Measurements from ENCODE around the gene ENOSF1.
"Not testable (repeated sequence)": the region's sequence is repeated elsewhere in the genome, so short reads cannot be mapped to it uniquely, and the experiment has no call there.

The ENOSF1 gene

DNA sequence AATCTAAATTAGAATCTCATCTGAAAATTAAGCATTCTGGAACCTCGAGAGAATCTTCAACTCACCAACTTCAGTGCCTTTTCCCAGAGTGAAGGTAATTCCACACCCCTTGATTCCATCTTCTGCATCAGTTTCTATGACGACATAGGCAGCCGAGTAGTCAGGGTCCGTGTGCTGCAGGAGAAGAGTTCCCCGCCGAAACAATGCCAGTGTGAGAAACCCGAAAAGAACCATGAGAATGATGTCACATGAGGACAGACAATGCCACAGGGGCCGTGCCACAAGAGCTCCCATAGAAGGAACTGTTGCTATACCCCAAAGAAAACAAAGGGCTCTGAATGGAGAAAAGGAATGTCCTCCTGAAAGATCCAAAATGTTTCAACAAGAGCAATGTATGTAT, 6.0 kb downstream of the ENOSF1 start:
- DNase-seq = no peak

DNA sequence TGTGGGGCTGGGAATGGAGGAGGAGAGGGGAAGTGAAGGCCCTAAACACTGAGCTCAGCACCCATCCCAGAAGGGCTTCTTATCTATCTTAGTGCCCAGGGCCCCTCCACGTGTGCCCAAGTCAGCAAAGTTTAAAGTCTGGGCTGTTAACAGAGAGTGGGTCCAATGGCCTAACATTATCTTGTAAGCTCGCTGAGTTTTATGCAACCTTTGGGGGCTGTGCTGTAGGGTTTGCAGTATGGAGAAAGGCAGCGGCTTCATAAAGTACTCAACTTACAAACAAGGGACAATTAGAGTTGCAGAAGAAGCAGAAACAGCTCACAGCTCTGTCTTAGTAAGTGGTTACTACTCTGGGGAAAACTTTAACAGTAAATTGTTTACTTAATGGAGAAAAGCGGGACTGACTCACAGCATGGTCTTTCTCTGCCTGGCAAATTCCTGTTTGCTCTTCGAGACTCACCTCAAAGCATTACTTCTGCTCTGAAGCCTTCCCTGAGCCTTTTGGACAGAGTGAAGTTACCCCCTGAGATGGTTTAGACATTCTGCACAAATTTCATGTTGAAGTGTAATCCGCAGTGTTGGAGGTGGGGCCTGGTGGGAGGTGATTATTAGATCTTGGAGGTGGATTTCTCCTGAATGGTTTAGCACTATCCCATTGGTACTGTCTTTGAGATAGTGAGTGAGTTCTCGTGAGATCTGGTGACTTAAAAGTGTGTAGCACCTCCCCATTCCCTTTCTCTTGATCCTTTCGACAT, 9.0 kb downstream of the ENOSF1 start:
- DNase-seq = no peak

DNA sequence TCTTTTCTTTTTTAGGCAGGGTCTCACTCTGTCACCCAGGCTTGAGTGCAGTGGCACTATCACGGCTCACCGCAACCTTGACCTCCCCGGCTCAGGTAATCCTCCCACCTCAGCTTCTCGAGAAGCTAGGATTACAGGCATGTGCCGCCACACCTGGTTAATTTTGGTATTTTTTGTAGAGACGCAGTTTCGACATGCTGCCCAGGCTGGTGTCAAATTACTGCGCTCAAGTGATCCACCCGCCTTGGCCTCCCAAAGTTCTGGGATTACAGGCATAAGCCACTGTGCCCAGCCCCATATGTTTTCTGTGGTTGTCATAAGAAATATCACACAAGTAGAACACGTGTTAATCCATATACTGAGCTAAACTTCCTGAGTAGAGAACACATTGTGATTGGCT, 14.6 kb downstream of the ENOSF1 start:
- DNase-seq = no peak

DNA sequence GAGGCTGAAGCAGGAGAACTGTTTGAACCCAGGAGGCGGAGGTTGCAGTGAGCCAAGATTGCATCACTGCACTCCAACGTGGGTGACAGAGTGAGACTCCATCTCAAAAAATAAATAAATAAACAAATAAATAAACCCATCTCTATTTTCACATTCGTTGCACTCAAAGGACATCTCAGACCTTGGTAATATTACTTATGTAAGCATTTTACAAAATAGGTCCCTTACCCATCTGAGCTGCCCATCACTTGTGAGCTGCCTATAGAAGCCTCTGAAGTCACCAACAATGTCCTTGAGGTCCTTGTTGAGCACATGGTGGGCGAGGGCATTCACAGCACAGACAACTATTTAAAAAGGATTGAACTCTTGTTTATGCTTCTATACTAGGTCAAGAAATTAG, 15.4 kb downstream of the ENOSF1 start:
- DNase-seq = no peak

DNA sequence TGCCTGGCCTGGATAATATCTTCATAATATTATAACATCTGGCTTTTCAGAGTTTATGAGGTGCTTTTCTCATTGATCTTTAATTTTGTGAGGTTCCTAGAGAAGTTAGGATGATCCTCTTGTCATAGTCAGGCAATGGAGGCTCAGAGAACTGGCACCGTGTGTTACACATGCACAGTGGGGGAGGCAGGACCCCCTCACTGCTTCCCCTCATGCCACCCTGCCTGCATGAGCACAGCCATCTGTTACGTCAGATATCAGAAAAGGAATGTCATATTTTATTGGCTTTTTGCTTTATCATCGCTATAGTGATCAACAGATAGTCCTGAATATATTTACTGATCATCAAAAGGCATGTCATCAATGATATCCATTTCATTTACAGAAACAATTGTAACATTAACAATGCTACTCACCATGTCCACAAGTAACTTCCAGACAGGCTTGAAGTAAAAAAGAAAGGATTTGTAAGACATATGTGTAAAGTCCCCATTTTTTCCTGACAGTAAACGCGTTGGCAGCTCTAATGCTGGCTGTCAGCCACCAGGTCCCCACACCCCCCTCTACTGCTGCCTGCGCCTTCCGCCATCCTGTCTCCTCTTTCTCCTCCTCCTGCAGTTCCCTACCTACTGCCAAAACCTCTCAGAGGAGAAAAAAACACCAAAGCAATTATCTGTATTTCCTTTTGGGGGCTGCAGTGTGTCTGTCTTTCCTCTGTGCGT, 18.8 kb downstream of the ENOSF1 start:
- DNase-seq = no peak

DNA sequence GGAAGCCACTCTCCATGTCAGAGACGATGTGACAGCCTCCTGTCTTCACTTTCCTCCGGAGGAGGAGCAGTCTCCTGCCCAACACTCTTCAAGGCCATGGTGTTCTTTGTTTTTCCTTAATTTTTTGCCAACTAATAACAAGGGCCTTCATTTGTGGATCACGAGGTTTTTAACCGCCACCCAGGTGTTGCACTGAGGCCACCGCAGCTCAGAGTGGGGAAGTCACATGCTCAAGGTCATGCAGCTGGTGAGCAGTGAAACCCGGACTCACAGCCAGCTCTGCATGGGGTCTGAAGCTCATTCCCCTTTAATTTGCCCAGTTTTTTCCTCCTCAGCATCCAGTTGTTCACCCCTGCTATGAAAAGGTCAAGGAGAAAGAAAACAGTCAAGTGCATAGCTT, 19.6 kb downstream of the ENOSF1 start:
- DNase-seq = no peak

DNA sequence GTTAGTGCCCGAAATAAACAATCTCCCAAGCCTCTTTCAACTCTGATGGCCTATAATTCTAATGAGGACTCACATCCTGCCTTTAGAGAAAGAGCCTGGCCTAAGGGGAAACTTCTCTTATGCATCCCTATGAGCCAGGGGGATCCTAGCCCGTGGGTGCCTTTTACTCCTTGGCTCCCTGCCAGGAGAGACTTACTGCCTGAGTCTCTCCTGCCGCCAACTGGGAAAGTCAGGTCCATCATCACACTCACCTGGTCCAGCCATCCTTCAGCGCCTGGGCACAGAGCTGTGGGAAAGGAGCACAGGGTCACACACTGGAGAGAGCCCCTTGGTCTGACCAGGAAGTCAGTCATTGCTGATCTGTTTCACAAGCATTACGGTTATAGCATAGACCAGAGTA, 24.1 kb downstream of the ENOSF1 start:
- no peak for DNase-seq

DNA sequence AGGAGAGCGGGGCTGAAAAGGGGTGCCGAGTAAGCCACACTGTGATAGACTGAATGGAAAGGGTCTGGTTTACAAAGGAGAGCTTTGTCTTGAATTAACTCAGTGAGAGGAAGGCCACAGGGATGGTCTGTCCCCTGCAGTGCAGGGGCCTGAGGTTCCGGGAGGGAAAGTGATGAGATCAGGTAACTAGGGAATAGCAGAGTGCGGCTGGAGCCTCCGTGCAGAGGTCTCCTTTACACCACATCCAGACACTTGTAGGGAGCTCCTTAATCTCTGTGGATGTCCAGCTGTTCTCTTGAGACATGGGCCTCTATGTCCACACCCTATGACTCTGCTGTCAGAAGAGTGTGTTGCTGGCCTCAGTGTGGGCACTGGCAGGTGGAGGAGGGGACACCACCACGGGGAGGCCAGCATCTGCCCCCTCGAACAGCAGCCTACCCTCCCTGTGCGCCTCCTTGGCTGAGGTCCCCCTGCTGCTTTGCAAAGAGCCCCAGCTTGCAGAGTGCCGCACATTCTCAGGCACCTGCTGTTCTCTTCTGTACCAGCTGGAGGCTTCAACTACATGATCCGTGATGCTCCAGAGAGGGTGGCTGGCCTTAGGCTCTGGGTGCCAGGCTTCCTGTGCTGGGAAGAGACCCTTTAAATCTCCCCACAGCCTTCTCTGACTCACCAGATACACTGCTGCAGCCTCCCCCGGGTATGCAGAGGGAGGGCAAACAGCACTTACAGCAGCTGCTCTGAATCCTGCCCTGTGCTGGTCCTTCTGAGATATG, 25.9 kb downstream of the ENOSF1 start:
- DNase-seq = no peak

DNA sequence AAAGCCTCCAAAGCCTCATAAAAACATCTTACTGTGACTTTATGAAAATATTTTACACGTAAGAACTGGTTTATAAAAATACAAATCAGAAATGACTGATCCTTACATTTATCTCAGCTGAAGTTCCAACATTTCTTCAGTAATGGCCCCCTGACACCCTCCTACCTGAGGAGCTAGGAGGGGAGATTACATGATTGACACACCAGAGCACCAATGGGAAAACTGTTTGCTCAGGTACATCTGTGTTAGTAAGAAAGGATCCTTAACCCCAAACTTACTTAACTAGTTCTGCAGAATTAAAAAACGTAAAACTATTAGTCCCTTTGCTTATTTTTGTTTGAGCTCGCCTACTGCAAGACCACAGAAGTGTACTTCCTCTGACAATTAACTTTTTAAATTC, 27.0 kb downstream of the ENOSF1 start:
- DNase-seq = no peak

DNA sequence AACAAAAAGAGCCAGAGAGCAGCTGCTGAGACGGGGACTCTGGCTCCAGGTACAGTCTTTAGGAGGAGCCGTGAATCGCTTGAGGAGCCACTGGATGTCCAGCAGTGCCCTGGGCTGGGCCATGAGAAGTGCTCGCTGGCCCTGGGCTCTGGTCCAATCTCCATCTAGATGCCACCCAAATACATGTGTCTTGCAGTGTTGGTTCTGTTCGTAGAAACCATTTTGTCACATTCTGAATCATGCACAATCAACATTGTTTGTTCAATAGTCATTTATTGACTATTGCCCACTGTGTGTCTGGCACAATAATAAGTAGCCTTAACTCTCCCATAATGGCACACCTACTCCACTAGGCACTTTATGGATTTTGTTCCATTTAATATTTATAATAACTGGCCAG, 28.9 kb downstream of the ENOSF1 start:
- DNase-seq = no peak

DNA sequence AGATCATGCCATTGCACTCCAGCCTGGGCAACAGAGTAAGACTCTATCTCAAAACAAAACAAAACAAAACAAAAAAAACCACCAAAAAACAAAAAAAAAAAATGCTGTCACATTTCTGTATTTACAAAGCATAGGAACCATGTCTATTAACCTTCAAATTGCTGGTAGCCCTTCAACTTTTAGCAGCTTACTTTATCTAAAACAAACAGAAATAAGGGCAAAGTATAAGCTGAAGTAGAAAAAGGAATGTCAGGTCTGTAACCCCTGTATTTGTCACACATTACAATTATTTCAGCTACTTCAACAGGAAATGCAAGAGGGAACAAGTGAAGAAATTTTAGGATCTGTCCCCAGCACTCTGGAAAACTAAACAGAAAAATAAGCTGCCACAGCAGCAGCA, 29.6 kb downstream of the ENOSF1 start:
- no peak for DNase-seq

DNA sequence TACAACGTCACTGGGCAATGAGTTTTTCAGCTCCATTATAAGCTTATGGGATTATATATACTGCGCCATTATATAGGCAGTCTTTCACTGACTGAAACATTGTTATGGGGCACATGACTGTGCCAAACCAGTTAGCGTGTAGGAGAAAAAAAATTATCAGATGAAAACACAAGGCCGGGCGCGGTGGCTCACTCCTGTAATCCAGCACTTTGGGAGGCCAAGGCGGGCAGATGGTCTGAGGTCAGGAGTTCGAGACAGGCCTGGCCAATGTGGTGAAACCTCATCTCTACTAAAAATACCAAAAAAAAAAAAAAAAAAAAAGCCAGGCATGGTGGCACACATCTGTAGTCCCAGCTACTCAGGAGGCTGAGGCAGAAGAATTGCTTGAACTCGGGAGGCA, 30.0 kb downstream of the ENOSF1 start:
- DNase-seq = not testable (repeated sequence)

DNA sequence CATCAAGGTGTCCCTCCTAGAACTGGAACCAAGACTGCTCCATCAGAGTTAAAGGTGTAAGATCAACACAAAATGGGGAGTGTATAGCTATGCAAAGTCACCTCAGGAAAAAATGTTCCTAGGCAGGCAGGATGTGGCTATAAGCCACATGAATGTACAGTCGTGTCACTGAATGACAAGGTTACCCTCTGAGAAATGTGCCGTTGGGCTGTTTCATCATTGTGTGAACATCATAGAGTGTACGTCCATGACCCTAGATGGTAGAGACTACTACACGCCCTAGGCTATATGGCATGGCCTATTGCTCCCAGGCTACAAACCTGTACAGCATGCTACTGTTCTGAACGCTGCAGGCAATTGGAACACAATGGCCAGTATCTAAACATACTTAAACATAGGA, 30.4 kb downstream of the ENOSF1 start:
- no peak for DNase-seq

DNA sequence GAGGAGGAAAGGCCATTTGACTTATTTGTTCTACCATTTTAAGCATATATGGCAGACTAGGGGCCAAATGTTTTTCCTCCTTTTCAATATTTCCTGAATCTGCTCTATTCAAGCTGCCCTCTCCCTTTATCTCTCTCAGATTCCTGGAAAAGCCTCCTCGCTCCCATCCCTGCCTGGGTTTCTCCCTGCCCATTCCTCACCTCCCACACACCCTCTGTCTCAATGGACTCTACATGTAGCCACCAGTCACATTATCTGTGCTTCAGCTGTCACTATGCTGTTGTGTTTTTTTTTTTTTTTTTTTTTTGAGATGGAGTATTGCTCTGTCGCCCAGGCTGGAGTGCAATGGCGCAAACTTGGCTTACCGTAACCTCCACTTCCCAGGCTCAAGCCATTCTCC, 32.0 kb downstream of the ENOSF1 start:
- DNase-seq = no peak

DNA sequence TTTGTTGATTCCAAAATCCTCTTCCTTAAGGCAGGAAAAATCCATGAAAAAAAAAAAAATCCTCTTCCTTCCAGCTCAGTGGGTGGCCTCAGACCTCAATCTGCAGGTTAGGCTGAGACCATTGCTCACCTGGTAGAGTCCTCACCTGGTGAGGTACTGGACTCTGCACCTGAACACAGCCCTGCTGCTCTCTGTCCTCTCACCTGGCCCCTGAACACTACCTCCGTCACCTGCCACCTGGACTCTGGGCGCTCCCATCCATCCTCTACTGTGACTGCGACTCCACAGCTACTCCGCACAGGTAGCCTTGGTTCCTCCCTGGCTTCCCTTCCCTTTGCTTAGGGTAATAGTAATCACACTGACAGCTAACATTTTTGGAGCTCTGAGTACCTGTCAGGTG, 32.9 kb downstream of the ENOSF1 start:
- DNase-seq = peak; percentile 37

DNA sequence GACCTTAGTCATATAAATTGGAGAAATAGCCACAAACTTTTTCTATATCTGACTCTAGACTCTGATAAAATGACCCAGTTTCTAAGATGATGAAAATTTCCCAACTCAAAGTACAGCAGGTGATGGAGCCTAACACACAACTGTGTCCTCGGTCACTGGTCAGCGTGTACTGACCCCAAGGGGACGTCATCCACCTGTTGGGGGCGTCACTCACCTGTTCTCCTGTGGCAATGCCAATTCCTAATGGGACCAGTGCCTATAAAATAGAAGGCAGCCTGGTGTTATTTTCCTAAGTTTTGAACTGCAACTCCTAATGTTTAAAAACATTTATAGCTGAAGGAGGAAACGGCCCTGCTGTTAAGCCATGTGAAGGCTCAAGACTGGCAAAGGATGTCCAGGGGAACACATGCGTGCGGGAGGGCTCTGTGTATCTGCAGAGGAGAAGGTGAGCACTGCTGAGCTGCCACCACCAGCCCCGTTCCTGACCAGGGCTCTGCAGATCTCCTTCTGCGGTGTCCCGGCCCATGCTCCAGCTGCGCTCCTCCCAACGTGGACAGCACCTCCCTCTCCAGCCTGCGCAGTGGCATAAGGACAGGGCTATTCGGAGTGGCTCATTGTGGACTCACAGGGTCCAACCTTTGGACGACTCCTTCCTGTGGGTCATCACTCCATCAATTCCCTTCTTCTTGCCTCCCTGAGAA, 33.8 kb downstream of the ENOSF1 start:
- no peak for DNase-seq

DNA sequence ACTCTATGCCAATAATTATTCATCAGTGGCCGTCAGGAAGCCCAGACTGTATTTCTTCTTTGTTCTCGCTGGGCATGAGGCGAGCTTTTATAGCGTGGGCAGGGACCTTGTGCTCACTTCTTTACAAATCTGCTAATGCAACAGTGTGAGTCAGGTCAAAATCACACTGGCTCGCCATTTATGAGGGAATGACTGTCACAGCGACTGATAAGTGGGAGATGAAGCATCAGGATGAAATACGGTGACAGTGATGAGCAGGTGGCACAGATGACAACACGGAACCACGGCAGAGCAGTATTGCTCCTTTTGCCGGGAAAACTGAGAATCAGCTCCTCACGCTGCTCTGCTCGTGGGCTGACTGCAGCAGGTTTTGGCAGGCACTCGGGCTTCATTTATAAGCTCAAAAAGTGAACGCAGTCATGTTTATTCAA, 34.5 kb downstream of the ENOSF1 start:
- DNase-seq = no peak

DNA sequence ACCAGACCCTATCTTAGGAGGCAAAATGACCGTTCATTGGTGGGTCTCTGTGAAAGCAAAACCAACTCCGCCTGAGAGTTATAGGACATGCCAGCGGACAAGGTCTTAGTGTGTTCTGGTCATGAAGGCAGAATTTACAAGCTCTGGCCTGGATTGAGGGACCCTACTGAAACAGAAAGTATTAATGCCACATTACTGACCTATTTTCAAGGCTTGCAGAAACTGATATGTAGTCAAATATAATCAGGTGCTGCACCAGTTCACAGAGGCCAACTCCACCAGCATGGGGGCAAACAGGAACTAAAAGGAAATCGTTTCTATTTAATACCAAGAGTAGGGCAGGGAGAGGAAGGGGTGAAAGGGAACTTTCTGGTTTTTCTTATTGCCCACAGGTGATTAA, 35.3 kb downstream of the ENOSF1 start:
- no peak for DNase-seq

DNA sequence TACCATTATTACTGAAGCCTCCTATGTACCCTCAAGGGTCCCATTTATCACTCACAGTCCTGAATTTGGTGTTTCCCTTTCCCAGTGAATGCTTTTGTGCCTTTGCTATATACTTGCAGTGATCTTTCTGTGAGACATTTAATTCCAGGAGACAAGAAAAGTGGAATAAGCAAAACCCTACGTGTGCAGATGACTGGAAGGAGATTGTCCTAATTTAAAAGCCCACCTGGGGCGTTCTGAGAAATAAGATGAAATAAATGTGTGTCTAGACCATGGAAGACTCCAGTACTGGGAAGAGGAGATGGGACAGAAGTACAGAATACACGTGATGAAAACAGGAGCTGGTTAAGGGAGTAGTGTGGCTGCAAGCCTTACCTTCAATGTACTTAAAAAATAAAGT, 35.7 kb downstream of the ENOSF1 start:
- no peak for DNase-seq

DNA sequence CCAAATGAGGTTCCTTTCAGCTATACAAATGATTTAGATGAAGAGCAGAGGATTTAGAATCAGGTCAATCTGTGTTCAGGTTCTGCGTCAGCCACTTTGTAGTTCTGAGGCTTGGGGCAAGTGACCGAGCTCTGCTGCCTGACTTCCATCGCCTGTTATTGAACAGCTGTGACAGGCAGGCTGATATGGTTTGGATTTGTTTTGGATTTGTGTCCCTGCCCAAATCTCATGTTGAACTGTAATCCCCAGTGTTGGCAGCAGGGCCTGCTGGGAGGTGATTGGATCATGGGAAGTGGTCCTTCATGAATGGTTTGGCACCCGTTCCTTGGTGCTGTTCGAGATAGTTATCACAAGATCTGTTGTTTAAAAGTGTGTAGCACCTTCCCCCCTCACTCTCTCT, 36.4 kb downstream of the ENOSF1 start:
- DNase-seq = no peak

DNA sequence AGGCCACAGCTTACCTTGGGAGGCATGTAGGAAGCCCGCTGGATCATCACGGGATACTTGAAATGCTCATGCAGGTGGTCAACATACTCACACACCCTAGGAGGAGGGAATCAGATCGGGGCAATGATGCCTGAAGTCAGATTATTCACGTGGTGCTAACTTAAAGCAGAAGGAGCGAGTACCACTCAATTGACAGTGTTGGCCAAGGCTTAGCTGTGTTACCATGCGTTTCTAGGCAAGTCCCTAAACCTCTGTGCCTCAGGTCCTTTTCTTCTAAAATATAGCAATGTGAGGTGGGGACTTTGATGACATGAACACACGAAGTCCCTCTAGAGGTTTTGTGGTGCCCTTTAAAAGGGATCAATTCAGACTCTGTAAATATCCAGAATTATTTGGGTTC, 37.1 kb downstream of the ENOSF1 start:
- no peak for DNase-seq

DNA sequence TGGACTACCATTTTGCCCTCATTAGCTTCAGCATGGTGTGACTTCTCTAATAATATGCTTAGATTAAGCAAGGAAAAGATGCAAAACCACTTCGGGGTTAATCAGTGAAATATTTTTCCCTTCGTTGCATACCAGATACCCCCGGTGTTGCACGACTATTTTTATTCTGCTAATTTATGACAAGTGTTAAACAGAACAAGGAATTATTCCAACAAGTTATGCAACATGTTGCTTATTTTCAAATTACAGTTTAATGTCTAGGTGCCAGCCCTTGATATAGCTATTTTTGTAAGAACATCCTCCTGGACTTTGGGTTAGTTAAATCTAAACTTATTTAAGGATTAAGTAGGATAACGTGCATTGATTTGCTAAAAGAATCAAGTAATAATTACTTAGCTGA, 38.7 kb downstream of the ENOSF1 start:
- DNase-seq = no peak

DNA sequence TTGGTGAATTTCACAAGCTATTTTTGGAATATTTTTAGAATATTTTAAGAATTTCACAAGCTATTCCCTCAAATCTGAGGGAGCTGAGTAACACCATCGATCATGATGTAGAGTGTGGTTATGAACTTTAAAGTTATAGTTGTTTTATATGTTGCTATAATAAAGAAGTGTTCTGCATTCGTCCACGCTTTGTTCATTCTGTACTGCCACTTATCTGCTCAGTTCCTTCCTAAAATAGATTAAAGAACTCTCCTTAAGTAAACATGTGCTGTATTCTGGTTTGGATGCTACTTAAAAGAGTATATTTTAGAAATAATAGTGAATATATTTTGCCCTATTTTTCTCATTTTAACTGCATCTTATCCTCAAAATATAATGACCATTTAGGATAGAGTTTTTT, 39.1 kb downstream of the ENOSF1 start:
- no peak for DNase-seq
